Measurements from ENCODE around the gene CXCL14. TPM values are rescaled to one million over a fixed set of nuclear protein-coding genes. Genes with fewer than 3 reads are reported as not detected.

Gene CXCL14
- total and polyA plus RNA-seq, 2 donors (not counting 1 experiment from before 2014, with no cell fraction given): 0.17 TPM; not detected in 1

DNA sequence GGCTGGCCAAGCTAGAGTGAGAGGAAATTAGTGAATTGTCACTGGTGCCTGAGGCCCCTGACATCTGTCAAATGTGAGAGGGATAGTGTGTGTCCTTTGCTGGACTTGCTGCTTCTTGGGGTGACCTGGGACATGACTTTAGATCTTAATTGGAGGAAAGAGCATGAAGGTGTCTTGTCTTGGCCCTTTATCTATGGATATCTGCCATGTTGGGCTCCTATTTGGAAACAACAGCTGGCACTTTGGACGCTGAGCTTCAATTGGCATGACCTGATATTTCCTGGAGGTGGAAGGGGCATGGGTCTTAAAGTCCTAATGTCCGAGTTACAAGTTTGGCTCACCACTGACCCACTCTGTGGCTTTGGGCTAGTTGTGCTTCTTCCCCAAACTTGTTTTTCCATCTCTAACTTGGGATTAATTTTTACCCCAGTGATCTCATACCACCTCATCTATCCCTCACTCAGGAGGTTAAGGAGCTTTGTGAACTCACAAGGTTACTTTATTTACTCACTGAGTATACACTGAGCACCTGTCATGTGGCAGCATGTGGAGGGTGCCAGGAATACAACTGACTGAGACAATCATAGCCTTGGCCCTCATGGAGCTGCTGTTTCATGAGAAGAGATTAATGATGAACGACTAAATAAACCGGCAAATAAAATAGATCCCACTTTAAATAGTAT lies 30.1 kb upstream of the CXCL14 start:
- Histone ChIP-seq H3K4me3 (replicated peaks in 1 of 4; ENCODE audit: control extremely low read depth in 1 of 4, insufficient read depth in 1 of 4, low read depth in 3 of 4, low read length in 4 of 4) (no peak overlapping the region), H3K27ac (ENCODE audit: insufficient read depth, low read length) (no peak overlapping the region), H3K9ac (ENCODE audit: insufficient read depth, low read length) (no peak overlapping the region), H3K4me2 (ENCODE audit: extremely low read depth, insufficient read depth, low read length) (no peak overlapping the region), H3K36me3 (ENCODE audit: control insufficient read depth, insufficient read depth, low read length) (no peaks in the 10 kb centered on the region), H3K79me2 (ENCODE audit: control insufficient read depth, insufficient read depth, low read length) (no peaks in the 10 kb centered on the region), H2AFZ (ENCODE audit: low read length) (no peak overlapping the region), H3K27me3 (ENCODE audit: control insufficient read depth, insufficient read depth, low read length) (no peaks in the 10 kb centered on the region), H4K20me1 (ENCODE audit: control insufficient read depth, extremely low read depth, insufficient read depth, low read length) (no peaks in the 10 kb centered on the region), H3K9me3 (ENCODE audit: control insufficient read depth, insufficient read depth, low read depth, low read length) (no peaks in the 10 kb centered on the region), H3K4me1 (ENCODE audit: control insufficient read depth, extremely low read depth, insufficient read depth, low read length) (no peaks in the 10 kb centered on the region)
- DNase-seq (ENCODE audit: low read depth in 2 of 2): no peak
- TF ChIP-seq EZH2 (IDR thresholded peaks at IDR 0.05; ENCODE audit: low read length, missing control alignments): no peak
- TF ChIP-seq, protein P1, sequence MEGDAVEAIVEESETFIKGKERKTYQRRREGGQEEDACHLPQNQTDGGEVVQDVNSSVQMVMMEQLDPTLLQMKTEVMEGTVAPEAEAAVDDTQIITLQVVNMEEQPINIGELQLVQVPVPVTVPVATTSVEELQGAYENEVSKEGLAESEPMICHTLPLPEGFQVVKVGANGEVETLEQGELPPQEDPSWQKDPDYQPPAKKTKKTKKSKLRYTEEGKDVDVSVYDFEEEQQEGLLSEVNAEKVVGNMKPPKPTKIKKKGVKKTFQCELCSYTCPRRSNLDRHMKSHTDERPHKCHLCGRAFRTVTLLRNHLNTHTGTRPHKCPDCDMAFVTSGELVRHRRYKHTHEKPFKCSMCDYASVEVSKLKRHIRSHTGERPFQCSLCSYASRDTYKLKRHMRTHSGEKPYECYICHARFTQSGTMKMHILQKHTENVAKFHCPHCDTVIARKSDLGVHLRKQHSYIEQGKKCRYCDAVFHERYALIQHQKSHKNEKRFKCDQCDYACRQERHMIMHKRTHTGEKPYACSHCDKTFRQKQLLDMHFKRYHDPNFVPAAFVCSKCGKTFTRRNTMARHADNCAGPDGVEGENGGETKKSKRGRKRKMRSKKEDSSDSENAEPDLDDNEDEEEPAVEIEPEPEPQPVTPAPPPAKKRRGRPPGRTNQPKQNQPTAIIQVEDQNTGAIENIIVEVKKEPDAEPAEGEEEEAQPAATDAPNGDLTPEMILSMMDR (conservative IDR thresholded peaks at IDR 0.05 in 1 of 2, IDR thresholded peaks at IDR 0.05 in 1 of 2; ENCODE audit: low read depth in 1 of 2, low read length in 2 of 2): no peak

DNA sequence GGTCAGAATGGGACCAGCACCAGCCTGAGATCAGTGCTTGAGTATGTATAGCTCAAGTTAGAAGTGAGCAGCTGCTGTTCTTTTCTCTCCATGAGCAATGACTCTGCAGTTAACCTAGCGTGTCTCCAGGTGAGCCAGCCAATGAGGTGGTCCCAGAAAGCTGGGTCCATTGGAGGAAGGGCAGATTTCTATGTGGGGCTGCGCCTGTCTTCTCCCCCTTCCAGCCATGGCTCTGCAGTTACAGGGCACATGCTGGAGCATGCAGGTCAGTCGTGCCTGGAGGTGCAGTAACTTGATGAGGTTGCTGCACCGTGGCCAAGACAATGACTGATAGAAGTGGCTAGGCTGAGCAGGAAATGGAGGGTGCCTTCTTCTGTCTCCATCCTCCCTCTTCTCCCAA lies 29.6 kb upstream of the CXCL14 start:
- no peak for DNase-seq (ENCODE audit: low read depth in 2 of 2)
- Histone ChIP-seq H3K9me3 (ENCODE audit: control insufficient read depth, insufficient read depth, low read depth, low read length) (no peaks in the 10 kb centered on the region), H3K9ac (ENCODE audit: insufficient read depth, low read length) (no peak overlapping the region), H3K79me2 (ENCODE audit: control insufficient read depth, insufficient read depth, low read length) (no peaks in the 10 kb centered on the region), H2AFZ (ENCODE audit: low read length) (no peak overlapping the region), H3K4me1 (ENCODE audit: control insufficient read depth, extremely low read depth, insufficient read depth, low read length) (no peaks in the 10 kb centered on the region), H3K27me3 (ENCODE audit: control insufficient read depth, insufficient read depth, low read length) (no peaks in the 10 kb centered on the region), H3K27ac (ENCODE audit: insufficient read depth, low read length) (no peak overlapping the region), H3K4me3 (replicated peaks in 1 of 4; ENCODE audit: control extremely low read depth in 1 of 4, insufficient read depth in 1 of 4, low read depth in 3 of 4, low read length in 4 of 4) (no peak overlapping the region), H4K20me1 (ENCODE audit: control insufficient read depth, extremely low read depth, insufficient read depth, low read length) (no peaks in the 10 kb centered on the region), H3K36me3 (ENCODE audit: control insufficient read depth, insufficient read depth, low read length) (no peaks in the 10 kb centered on the region), H3K4me2 (ENCODE audit: extremely low read depth, insufficient read depth, low read length) (no peak overlapping the region)
- no peak for TF ChIP-seq EZH2 (IDR thresholded peaks at IDR 0.05; ENCODE audit: low read length, missing control alignments)
- TF ChIP-seq, protein P1 (conservative IDR thresholded peaks at IDR 0.05 in 1 of 2, IDR thresholded peaks at IDR 0.05 in 1 of 2; ENCODE audit: low read depth in 1 of 2, low read length in 2 of 2): no peak

DNA sequence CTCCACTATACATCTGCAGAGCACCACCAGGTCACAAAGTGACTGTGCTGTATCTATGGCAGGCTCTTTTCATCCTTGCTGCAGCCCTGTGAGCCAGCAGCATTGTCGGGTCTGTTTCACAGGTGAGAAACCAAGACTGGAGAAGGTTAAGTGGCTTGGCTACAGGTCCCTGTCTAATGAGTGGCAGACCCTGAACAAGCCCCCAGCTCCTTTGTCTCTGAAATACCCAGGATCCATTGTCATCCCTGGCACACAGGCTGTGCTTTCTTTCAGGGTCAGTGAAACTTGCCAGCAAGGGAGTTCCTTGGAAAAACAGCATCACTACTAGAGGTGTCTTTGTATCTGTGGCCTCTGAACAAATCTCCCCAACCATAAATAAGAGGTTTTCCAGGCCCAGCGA lies 27.6 kb upstream of the CXCL14 start:
- H3K9ac ChIP-seq (ENCODE audit: insufficient read depth, low read length): no peak overlapping the region
- H2AFZ ChIP-seq (ENCODE audit: low read length): no peak overlapping the region
- no peak overlapping the region for H3K4me2 ChIP-seq (ENCODE audit: extremely low read depth, insufficient read depth, low read length)
- H3K36me3 ChIP-seq (ENCODE audit: control insufficient read depth, insufficient read depth, low read length): no peaks in the 10 kb centered on the region
- H4K20me1 ChIP-seq (ENCODE audit: control insufficient read depth, extremely low read depth, insufficient read depth, low read length): no peaks in the 10 kb centered on the region
- no peak overlapping the region for H3K27ac ChIP-seq (ENCODE audit: insufficient read depth, low read length)
- H3K9me3 ChIP-seq (ENCODE audit: control insufficient read depth, insufficient read depth, low read depth, low read length): no peaks in the 10 kb centered on the region
- H3K4me1 ChIP-seq (ENCODE audit: control insufficient read depth, extremely low read depth, insufficient read depth, low read length): no peaks in the 10 kb centered on the region
- no peak for DNase-seq (ENCODE audit: low read depth in 2 of 2)
- TF ChIP-seq EZH2 (IDR thresholded peaks at IDR 0.05; ENCODE audit: low read length, missing control alignments): no peak
- TF ChIP-seq, protein P1 (conservative IDR thresholded peaks at IDR 0.05 in 1 of 2, IDR thresholded peaks at IDR 0.05 in 1 of 2; ENCODE audit: low read depth in 1 of 2, low read length in 2 of 2): no peak
- H3K27me3 ChIP-seq (ENCODE audit: control insufficient read depth, insufficient read depth, low read length): no peaks in the 10 kb centered on the region
- H3K79me2 ChIP-seq (ENCODE audit: control insufficient read depth, insufficient read depth, low read length): no peaks in the 10 kb centered on the region
- H3K4me3 ChIP-seq (replicated peaks in 1 of 4; ENCODE audit: control extremely low read depth in 1 of 4, insufficient read depth in 1 of 4, low read depth in 3 of 4, low read length in 4 of 4): no peak overlapping the region

Measured in fibroblast of lung (primary cell).